Measurements from ENCODE around the gene LDLRAP1. TPM values are rescaled to one million over a fixed set of nuclear protein-coding genes. Genes with fewer than 3 reads are reported as not detected.

The LDLRAP1 gene
- polyA plus RNA-seq, 1 donor from 2014 or later: 0.22 TPM

DNA sequence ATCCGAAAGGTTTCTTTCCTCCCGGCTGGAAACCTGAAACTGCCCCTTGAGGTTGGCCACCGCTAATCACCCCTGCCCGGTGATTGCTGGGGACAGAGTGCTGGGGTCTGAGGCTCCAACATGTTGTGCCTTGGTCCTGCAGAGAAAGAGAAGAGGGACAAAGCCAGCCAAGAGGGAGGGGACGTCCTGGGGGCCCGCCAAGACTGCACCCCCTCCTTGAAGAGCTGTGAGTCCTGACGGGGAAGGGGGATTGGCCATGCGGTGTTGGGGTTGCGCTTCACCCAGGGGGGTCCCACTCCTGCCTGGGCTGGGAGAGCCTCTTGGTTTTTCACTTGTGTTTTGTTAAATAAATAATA is 19.5 kb downstream of the LDLRAP1 start:
- no peaks in the 10 kb centered on the region for H3K9me3 ChIP-seq (ENCODE audit: low read length)
- H2AFZ ChIP-seq (ENCODE audit: low read depth, low read length): no peak overlapping the region
- H3K27ac ChIP-seq (ENCODE audit: low read length): no peak overlapping the region
- no peak overlapping the region for H3K9ac ChIP-seq (ENCODE audit: low read length)
- no peak overlapping the region for H3K4me3 ChIP-seq (ENCODE audit: low read length)
- no peaks in the 10 kb centered on the region for H3K36me3 ChIP-seq (ENCODE audit: insufficient read depth, low read length)
- no peaks in the 10 kb centered on the region for H4K20me1 ChIP-seq (ENCODE audit: insufficient read depth)
- H3F3A ChIP-seq (ENCODE audit: insufficient read depth, low read length, poor library complexity, severe bottlenecking): no peaks in the 10 kb centered on the region
- H3K9me2 ChIP-seq (ENCODE audit: insufficient read depth, low read length): no peaks in the 10 kb centered on the region
- TF ChIP-seq, protein P1, sequence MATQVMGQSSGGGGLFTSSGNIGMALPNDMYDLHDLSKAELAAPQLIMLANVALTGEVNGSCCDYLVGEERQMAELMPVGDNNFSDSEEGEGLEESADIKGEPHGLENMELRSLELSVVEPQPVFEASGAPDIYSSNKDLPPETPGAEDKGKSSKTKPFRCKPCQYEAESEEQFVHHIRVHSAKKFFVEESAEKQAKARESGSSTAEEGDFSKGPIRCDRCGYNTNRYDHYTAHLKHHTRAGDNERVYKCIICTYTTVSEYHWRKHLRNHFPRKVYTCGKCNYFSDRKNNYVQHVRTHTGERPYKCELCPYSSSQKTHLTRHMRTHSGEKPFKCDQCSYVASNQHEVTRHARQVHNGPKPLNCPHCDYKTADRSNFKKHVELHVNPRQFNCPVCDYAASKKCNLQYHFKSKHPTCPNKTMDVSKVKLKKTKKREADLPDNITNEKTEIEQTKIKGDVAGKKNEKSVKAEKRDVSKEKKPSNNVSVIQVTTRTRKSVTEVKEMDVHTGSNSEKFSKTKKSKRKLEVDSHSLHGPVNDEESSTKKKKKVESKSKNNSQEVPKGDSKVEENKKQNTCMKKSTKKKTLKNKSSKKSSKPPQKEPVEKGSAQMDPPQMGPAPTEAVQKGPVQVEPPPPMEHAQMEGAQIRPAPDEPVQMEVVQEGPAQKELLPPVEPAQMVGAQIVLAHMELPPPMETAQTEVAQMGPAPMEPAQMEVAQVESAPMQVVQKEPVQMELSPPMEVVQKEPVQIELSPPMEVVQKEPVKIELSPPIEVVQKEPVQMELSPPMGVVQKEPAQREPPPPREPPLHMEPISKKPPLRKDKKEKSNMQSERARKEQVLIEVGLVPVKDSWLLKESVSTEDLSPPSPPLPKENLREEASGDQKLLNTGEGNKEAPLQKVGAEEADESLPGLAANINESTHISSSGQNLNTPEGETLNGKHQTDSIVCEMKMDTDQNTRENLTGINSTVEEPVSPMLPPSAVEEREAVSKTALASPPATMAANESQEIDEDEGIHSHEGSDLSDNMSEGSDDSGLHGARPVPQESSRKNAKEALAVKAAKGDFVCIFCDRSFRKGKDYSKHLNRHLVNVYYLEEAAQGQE (IDR thresholded peaks at IDR 0.05; ENCODE audit: borderline replicate concordance): no peak
- TF ChIP-seq RAD21 (conservative IDR thresholded peaks at IDR 0.05): no peak
- no peak for TF ChIP-seq SMC3 (conservative IDR thresholded peaks at IDR 0.05; ENCODE audit: poor library complexity)
- TF ChIP-seq CTCF (IDR thresholded peaks at IDR 0.05; ENCODE audit: poor library complexity, severe bottlenecking): no peak
- no peak for TF ChIP-seq EZH2 (IDR thresholded peaks at IDR 0.05; ENCODE audit: borderline replicate concordance, insufficient read depth, low read length, poor library complexity, severe bottlenecking)
- no peak for TF ChIP-seq TAF1 (IDR thresholded peaks at IDR 0.05; ENCODE audit: low read depth)
- TF ChIP-seq POLR2AphosphoS5 (IDR thresholded peaks at IDR 0.05): no peak
- TF ChIP-seq MXI1 (conservative IDR thresholded peaks at IDR 0.05; ENCODE audit: poor library complexity, severe bottlenecking): no peak
- no peak for TF ChIP-seq EP300 (conservative IDR thresholded peaks at IDR 0.05; ENCODE audit: poor library complexity, severe bottlenecking)
- no peaks in the 10 kb centered on the region for H3K27me3 ChIP-seq (ENCODE audit: insufficient read depth, low read depth, low read length)
- no peak overlapping the region for H3K4me2 ChIP-seq (ENCODE audit: low read length)
- no peaks in the 10 kb centered on the region for H3K79me2 ChIP-seq (replicated peaks; ENCODE audit: insufficient read depth, low read length)

- H3K27me3 ChIP-seq (ENCODE audit: insufficient read depth, low read depth, low read length): no peaks in the 10 kb centered on the region
- no peak overlapping the region for H3K9ac ChIP-seq (ENCODE audit: low read length)
- no peaks in the 10 kb centered on the region for H3F3A ChIP-seq (ENCODE audit: insufficient read depth, low read length, poor library complexity, severe bottlenecking)
- no peaks in the 10 kb centered on the region for H4K20me1 ChIP-seq (ENCODE audit: insufficient read depth)
- H3K4me2 ChIP-seq (ENCODE audit: low read length): no peak overlapping the region
- no peaks in the 10 kb centered on the region for H3K36me3 ChIP-seq (ENCODE audit: insufficient read depth, low read length)
- no peak overlapping the region for H3K4me3 ChIP-seq (ENCODE audit: low read length)
- TF ChIP-seq, protein P1 (IDR thresholded peaks at IDR 0.05; ENCODE audit: borderline replicate concordance): no peak
- TF ChIP-seq EZH2 (IDR thresholded peaks at IDR 0.05; ENCODE audit: borderline replicate concordance, insufficient read depth, low read length, poor library complexity, severe bottlenecking): no peak
- TF ChIP-seq CTCF (IDR thresholded peaks at IDR 0.05; ENCODE audit: poor library complexity, severe bottlenecking): no peak
- no peak for TF ChIP-seq TAF1 (IDR thresholded peaks at IDR 0.05; ENCODE audit: low read depth)
- no peak for TF ChIP-seq SMC3 (conservative IDR thresholded peaks at IDR 0.05; ENCODE audit: poor library complexity)
- TF ChIP-seq RAD21 (conservative IDR thresholded peaks at IDR 0.05): no peak
- TF ChIP-seq POLR2AphosphoS5 (IDR thresholded peaks at IDR 0.05): no peak
- no peak for TF ChIP-seq MXI1 (conservative IDR thresholded peaks at IDR 0.05; ENCODE audit: poor library complexity, severe bottlenecking)
- no peak for TF ChIP-seq EP300 (conservative IDR thresholded peaks at IDR 0.05; ENCODE audit: poor library complexity, severe bottlenecking)
- no peaks in the 10 kb centered on the region for H3K79me2 ChIP-seq (replicated peaks; ENCODE audit: insufficient read depth, low read length)
- no peaks in the 10 kb centered on the region for H3K9me3 ChIP-seq (ENCODE audit: low read length)
- no peak overlapping the region for H2AFZ ChIP-seq (ENCODE audit: low read depth, low read length)
- H3K27ac ChIP-seq (ENCODE audit: low read length): no peak overlapping the region
- H3K9me2 ChIP-seq (ENCODE audit: insufficient read depth, low read length): no peaks in the 10 kb centered on the region
Measured at GRCh38 chr1:25563330-25564215, 20.2 kb downstream of the LDLRAP1 start.
